IMR-90 (cell line): ENCODE results near the gene CHSY3. TPM values are rescaled to one million over a fixed set of nuclear protein-coding genes. Genes with fewer than 3 reads are reported as not detected.

Experiments
- ATAC-seq: fragments of 200-7000 bp; cut with Tn5 transposase; 2 replicates; pipeline ENCODE4 v1.9.1; 2020; ENCODE audit warnings: low read depth, mild to moderate bottlenecking, moderate library complexity
- BruUV-seq: library from RNA; stranded (reverse); fragments of 400-500 nt; replicated peaks from 2 replicates; lab custom pipeline; 2021; lab: Mats Ljungman, UMichigan
- CTCF ChIA-PET: fragments of 300-600 bp; formaldehyde crosslinking; extraction: SDS; loops from one replicate; lab custom pipeline; 2021; ENCODE audit warnings: antibody characterized with exemption; lab: Yijun Ruan, JAX
- POLR2A ChIA-PET: fragments of 300-600 bp; sonication (Branson Sonifier 250); formaldehyde crosslinking; loops from one replicate; lab custom pipeline; 2022; ENCODE audit warnings: antibody characterized with exemption; ENCODE audit not compliant: unreplicated experiment; lab: Charles Lee
- DNase-seq: peaks from one replicate; pipeline ENCODE4 v3.0.0; 2013
- H2AFZ ChIP-seq: replicated peaks from 2 replicates; pipeline ENCODE3; 2013; ENCODE audit warnings: low read length, mild to moderate bottlenecking; ENCODE audit not compliant: poor library complexity
- H2AK5ac ChIP-seq: 2 replicates; pipeline ENCODE4 v1.6.1; 2013; ENCODE audit warnings: low read depth, low read length, inconsistent platforms
- H2AK9ac ChIP-seq: replicated peaks from 2 replicates; pipeline ENCODE3; 2013; ENCODE audit warnings: mild to moderate bottlenecking, low read depth, low read length, moderate library complexity; ENCODE audit not compliant: poor library complexity
- H2BK120ac ChIP-seq: 2 replicates; pipeline ENCODE4 v1.6.1; 2013; ENCODE audit warnings: low read depth, low read length, inconsistent platforms
- H2BK15ac ChIP-seq: 3 replicates; pipeline ENCODE4 v1.6.1; 2013; ENCODE audit warnings: low read depth, low read length, inconsistent platforms
- H2BK20ac ChIP-seq: 2 replicates; pipeline ENCODE4 v1.6.1; 2013; ENCODE audit warnings: low read depth, mild to moderate bottlenecking, inconsistent platforms, low read length, moderate library complexity
- H2BK5ac ChIP-seq: 2 replicates; pipeline ENCODE4 v1.6.1; 2013; ENCODE audit warnings: mild to moderate bottlenecking, low read depth, low read length, inconsistent platforms; ENCODE audit not compliant: poor library complexity, severe bottlenecking
- H3K14ac ChIP-seq: replicated peaks from 2 replicates; pipeline ENCODE4 v1.6.1; 2013; ENCODE audit warnings: low read depth, low read length, inconsistent platforms
- H3K18ac ChIP-seq: 2 replicates; pipeline ENCODE4 v1.6.1; 2013; ENCODE audit warnings: low read depth, low read length, control low read depth
- H3K23ac ChIP-seq: 2 replicates; pipeline ENCODE4 v1.6.1; 2013; ENCODE audit warnings: low read depth, low read length, inconsistent platforms
- H3K27ac ChIP-seq: 2 replicates; pipeline ENCODE4 v1.5.1; 2013; ENCODE audit warnings: mild to moderate bottlenecking, control low read depth, low read length; ENCODE audit not compliant: insufficient read depth
- H3K27me3 ChIP-seq: 2 replicates; pipeline ENCODE4 v1.6.1; 2013; ENCODE audit warnings: low read length; ENCODE audit not compliant: control insufficient read depth, insufficient read depth
- H3K36me3 ChIP-seq: 2 replicates; pipeline ENCODE4 v1.6.1; 2013; ENCODE audit warnings: low read length, mixed read lengths; ENCODE audit not compliant: control insufficient read depth, insufficient read depth
- H3K4ac ChIP-seq: 2 replicates; pipeline ENCODE4 v1.6.1; 2013; ENCODE audit warnings: low read depth, low read length, inconsistent platforms
- H3K4me1 ChIP-seq: 2 replicates; pipeline ENCODE4 v1.6.1; 2013; ENCODE audit warnings: low read length, mixed read lengths; ENCODE audit not compliant: control insufficient read depth, insufficient read depth
- H3K4me2 ChIP-seq: 2 replicates; pipeline ENCODE4 v1.6.1; 2013; ENCODE audit warnings: low read depth, mild to moderate bottlenecking, control low read depth, low read length, moderate library complexity
- H3K4me3 ChIP-seq: 2 replicates; pipeline ENCODE4 v1.5.1; 2013; ENCODE audit warnings: low read depth, mild to moderate bottlenecking, control low read depth, low read length, moderate library complexity; ENCODE audit not compliant: insufficient read depth
- H3K56ac ChIP-seq: 2 replicates; pipeline ENCODE4 v1.6.1; 2013; ENCODE audit warnings: low read length, inconsistent platforms; ENCODE audit not compliant: insufficient read depth; ENCODE audit errors: extremely low read depth
- H3K79me1 ChIP-seq, 2 experiments: 2 replicates each; pipeline ENCODE4 v1.6.1; 2013; ENCODE audit warnings: low read length in 2 of 2, inconsistent platforms in 1 of 2, low read depth in 1 of 2
- H3K9ac ChIP-seq: 2 replicates; pipeline ENCODE4 v1.6.1; 2013; ENCODE audit warnings: low read depth, low read length, control low read depth
- H3K9me1 ChIP-seq: 2 replicates; pipeline ENCODE4 v1.6.1; 2013; ENCODE audit warnings: low read length, inconsistent platforms; ENCODE audit not compliant: insufficient read depth
- H3K9me3 ChIP-seq: 2 replicates; pipeline ENCODE4 v1.6.1; 2013; ENCODE audit warnings: low read length; ENCODE audit not compliant: control insufficient read depth, insufficient read depth
- H4K20me1 ChIP-seq: 2 replicates; pipeline ENCODE4 v1.6.1; 2013; ENCODE audit warnings: low read length, inconsistent platforms; ENCODE audit not compliant: insufficient read depth
- H4K5ac ChIP-seq: 2 replicates; pipeline ENCODE4 v1.6.1; 2013; ENCODE audit warnings: mild to moderate bottlenecking, low read depth, low read length, control low read depth
- H4K8ac ChIP-seq, 2 experiments: 2 replicates each; pipeline ENCODE4 v1.6.1; 2013; ENCODE audit warnings: low read depth in 2 of 2, low read length in 2 of 2, control low read depth in 1 of 2, inconsistent platforms in 1 of 2
- H4K91ac ChIP-seq: 2 replicates; pipeline ENCODE4 v1.6.1; 2013; ENCODE audit warnings: low read depth, low read length, inconsistent platforms; ENCODE audit not compliant: insufficient read depth
- BHLHE40 ChIP-seq: fragments of 150-350 bp; IDR thresholded peaks from 2 replicates; pipeline ENCODE4 v1.6.1; 2016; ENCODE audit warnings: mild to moderate bottlenecking, low read depth, low read length
- CEBPB ChIP-seq: IDR thresholded peaks from 2 replicates; pipeline ENCODE4 v1.6.1; 2012; ENCODE audit warnings: low read depth, low read length, improper control_type of control experiment
- CHD1 ChIP-seq: IDR thresholded peaks from 2 replicates; pipeline ENCODE4 v1.6.1; 2012; ENCODE audit warnings: low read depth, low read length, improper control_type of control experiment
- FOS ChIP-seq: fragments of 150-350 bp; IDR thresholded peaks from 2 replicates; pipeline ENCODE4 v1.6.1; 2016; ENCODE audit warnings: low read depth, low read length
- MAFK ChIP-seq: IDR thresholded peaks from 2 replicates; pipeline ENCODE4 v1.6.1; 2012; ENCODE audit warnings: low read depth, low read length, improper control_type of control experiment
- MAZ ChIP-seq: IDR thresholded peaks from 2 replicates; pipeline ENCODE4 v1.6.1; 2012; ENCODE audit warnings: low read depth, mild to moderate bottlenecking, low read length, improper control_type of control experiment, moderate library complexity, borderline replicate concordance
- MXI1 ChIP-seq: IDR thresholded peaks from 2 replicates; pipeline ENCODE4 v1.6.1; 2012; ENCODE audit warnings: low read depth, mild to moderate bottlenecking, low read length, moderate library complexity, borderline replicate concordance
- NFE2L2 ChIP-seq: fragments of 150-350 bp; IDR thresholded peaks from 2 replicates; pipeline ENCODE4 v1.6.1; 2016; ENCODE audit warnings: low read depth, mild to moderate bottlenecking, low read length
- POLR2A ChIP-seq: IDR thresholded peaks from 2 replicates; pipeline ENCODE4 v1.6.1; 2012; ENCODE audit warnings: mild to moderate bottlenecking, low read depth, low read length
- RAD21 ChIP-seq: IDR thresholded peaks from 2 replicates; pipeline ENCODE4 v1.6.1; 2012; ENCODE audit warnings: low read length, improper control_type of control experiment
- RCOR1 ChIP-seq: IDR thresholded peaks from 2 replicates; pipeline ENCODE4 v1.6.1; 2012; ENCODE audit warnings: mild to moderate bottlenecking, low read length, improper control_type of control experiment; ENCODE audit not compliant: insufficient replicate concordance
- RFX5 ChIP-seq: IDR thresholded peaks from 2 replicates; pipeline ENCODE4 v1.8.0; 2012; ENCODE audit warnings: low read depth, mild to moderate bottlenecking, low read length, moderate library complexity
- SMC3 ChIP-seq: fragments of 150-350 bp; IDR thresholded peaks from 2 replicates; pipeline ENCODE4 v1.6.1; 2016; ENCODE audit warnings: low read depth, mild to moderate bottlenecking, antibody characterized with exemption, low read length, moderate library complexity
- WGBS, 2 experiments: methylation state at CpG; one replicate each; pipeline versions ENCODE4 v1.1.5 to v1.1.7; 2013; ENCODE audit warnings: missing lambda C conversion rate in 2 of 2; ENCODE audit not compliant: insufficient read length in 1 of 2; ENCODE audit errors: extremely low coverage in 2 of 2; 5-methylcytosine and 5-hydroxymethylcytosine counted together
- dilution Hi-C: fragments of 300-500 bp; cut with HindIII; formaldehyde crosslinking; loops from one replicate; pipeline ENCODE4 v1.14.3; 2018; ENCODE audit warnings: low sequenced_read_pairs; ENCODE audit not compliant: unreplicated experiment
- in situ Hi-C: fragments of 300-500 bp; cut with MboI; formaldehyde crosslinking; loops from 3 replicates; pipeline ENCODE4 v1.14.3; 2019; ENCODE audit warnings: low sequenced_read_pairs, inconsistent platforms, mixed read lengths
- intact Hi-C: fragments of 100-400 bp; cut with micrococcal nuclease; formaldehyde crosslinking; loops from 2 replicates; pipeline ENCODE4 v1.10.0; 2022
- polyA plus RNA-seq, 3 experiments: library from polyadenylated mRNA; depleted of rRNA; stranded (reverse); fragments of >200 nt; gene quantifications; 2 replicates each; pipeline ENCODE4 v1.2.3, GENCODE V29; 2012; ENCODE audit warnings: low replicate concordance in 1 of 3
- total RNA-seq: library from RNA; depleted of rRNA; stranded (reverse); fragments of >200 nt; gene quantifications from 2 replicates; pipeline ENCODE4 v1.2.3, GENCODE V29; 2012
- TF ChIP-seq, protein P1 (sequence below): fragments of 150-350 bp; IDR thresholded peaks from 2 replicates; pipeline ENCODE4 v1.6.1; 2016; ENCODE audit warnings: low read depth, mild to moderate bottlenecking, low read length, moderate library complexity, borderline replicate concordance
- TF ChIP-seq, protein P2 (sequence below): fragments of 150-350 bp; IDR thresholded peaks from 2 replicates; pipeline ENCODE4 v1.6.1; 2017; ENCODE audit warnings: mild to moderate bottlenecking, antibody characterized with exemption, low read length, low read depth
- TF ChIP-seq, protein P3 (sequence below): conservative IDR thresholded peaks from 2 replicates; pipeline ENCODE4 v1.5.1; 2012; ENCODE audit warnings: mild to moderate bottlenecking, low read depth, low read length, improper control_type of control experiment

CHSY3 gene
- total and polyA plus RNA-seq, 2 of the 4 experiments (the other 2 are of a cell fraction), result 0.62 to 1.3 TPM

DNA sequence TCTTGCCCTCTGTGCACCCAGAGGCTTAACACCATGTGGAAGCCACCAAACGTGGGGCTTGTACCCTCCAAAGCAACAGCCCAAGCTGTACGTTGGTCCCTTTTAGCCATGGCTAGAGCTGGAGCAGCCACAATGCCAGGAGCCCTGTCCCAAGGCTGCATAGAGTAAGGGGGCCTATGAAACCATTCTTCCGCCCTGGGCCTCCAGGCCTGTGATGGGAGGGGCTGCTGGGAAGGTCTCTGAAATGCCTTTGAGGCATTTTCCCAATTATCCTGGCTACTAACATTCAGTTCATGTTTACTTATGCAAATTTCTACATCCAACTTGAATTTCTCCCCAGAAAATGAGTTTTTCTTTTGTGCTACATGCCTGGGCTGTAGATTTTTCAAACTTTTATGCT, 33.8 kb downstream of the CHSY3 start:
- POLR2A ChIA-PET, result interaction anchor here (0.6 kb wide), 1 partner anchor 1161 kb away, joined by 3 read pairs; no protein-coding TSS in a partner anchor
- BruUV-seq, result no TSS peak

More for the DNA sequence above, 33.8 kb downstream of the CHSY3 start:
- dilution Hi-C loops (no loop called here), intact Hi-C loops (no loop called here), in situ Hi-C loops (no loop called here)
- no peak overlapping the region for H4K91ac ChIP-seq
- no peak overlapping the region for H3K9ac ChIP-seq
- no peak overlapping the region for H3K4me2 ChIP-seq
- ATAC-seq (no peak), DNase-seq (no peak)
- no peak overlapping the region for H4K8ac ChIP-seq
- no peak overlapping the region for H4K5ac ChIP-seq
- H3K27ac ChIP-seq, result no peak overlapping the region
- CTCF ChIA-PET, result no interaction called here
- H2AK9ac ChIP-seq, result no peak overlapping the region
- H3K56ac ChIP-seq, result no peak overlapping the region
- no peaks in the 10 kb centered on the region for H3K4me1 ChIP-seq
- no peak overlapping the region for H2BK15ac ChIP-seq
- H3K79me1 ChIP-seq, result no peaks in the 10 kb centered on the region
- H4K20me1 ChIP-seq, result no peaks in the 10 kb centered on the region
- H3K14ac ChIP-seq, result no peak overlapping the region
- no peak overlapping the region for H2BK120ac ChIP-seq
- H3K9me3 ChIP-seq, result no peaks in the 10 kb centered on the region
- no peaks in the 10 kb centered on the region for H3K9me1 ChIP-seq
- no peak overlapping the region for H3K23ac ChIP-seq
- H3K36me3 ChIP-seq, result no peaks in the 10 kb centered on the region
- no peak overlapping the region for H2AFZ ChIP-seq
- WGBS, 2 experiments, result no CpG with 5 or more reads among the region's 3 CpGs
- H3K4ac ChIP-seq, result no peak overlapping the region
- no peak for TF ChIP-seq RAD21
- TF ChIP-seq POLR2A, result no peak
- TF ChIP-seq MAFK, result no peak
- TF ChIP-seq NFE2L2, result no peak
- TF ChIP-seq, protein P1, sequence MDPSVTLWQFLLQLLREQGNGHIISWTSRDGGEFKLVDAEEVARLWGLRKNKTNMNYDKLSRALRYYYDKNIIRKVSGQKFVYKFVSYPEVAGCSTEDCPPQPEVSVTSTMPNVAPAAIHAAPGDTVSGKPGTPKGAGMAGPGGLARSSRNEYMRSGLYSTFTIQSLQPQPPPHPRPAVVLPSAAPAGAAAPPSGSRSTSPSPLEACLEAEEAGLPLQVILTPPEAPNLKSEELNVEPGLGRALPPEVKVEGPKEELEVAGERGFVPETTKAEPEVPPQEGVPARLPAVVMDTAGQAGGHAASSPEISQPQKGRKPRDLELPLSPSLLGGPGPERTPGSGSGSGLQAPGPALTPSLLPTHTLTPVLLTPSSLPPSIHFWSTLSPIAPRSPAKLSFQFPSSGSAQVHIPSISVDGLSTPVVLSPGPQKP, result no peak
- no peak for TF ChIP-seq FOS
- TF ChIP-seq CEBPB, result no peak
- no peak for TF ChIP-seq CHD1
- TF ChIP-seq, protein P2, sequence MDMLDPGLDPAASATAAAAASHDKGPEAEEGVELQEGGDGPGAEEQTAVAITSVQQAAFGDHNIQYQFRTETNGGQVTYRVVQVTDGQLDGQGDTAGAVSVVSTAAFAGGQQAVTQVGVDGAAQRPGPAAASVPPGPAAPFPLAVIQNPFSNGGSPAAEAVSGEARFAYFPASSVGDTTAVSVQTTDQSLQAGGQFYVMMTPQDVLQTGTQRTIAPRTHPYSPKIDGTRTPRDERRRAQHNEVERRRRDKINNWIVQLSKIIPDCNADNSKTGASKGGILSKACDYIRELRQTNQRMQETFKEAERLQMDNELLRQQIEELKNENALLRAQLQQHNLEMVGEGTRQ, result no peak
- no peak for TF ChIP-seq MXI1
- no peak for TF ChIP-seq SMC3
- TF ChIP-seq, protein P3, sequence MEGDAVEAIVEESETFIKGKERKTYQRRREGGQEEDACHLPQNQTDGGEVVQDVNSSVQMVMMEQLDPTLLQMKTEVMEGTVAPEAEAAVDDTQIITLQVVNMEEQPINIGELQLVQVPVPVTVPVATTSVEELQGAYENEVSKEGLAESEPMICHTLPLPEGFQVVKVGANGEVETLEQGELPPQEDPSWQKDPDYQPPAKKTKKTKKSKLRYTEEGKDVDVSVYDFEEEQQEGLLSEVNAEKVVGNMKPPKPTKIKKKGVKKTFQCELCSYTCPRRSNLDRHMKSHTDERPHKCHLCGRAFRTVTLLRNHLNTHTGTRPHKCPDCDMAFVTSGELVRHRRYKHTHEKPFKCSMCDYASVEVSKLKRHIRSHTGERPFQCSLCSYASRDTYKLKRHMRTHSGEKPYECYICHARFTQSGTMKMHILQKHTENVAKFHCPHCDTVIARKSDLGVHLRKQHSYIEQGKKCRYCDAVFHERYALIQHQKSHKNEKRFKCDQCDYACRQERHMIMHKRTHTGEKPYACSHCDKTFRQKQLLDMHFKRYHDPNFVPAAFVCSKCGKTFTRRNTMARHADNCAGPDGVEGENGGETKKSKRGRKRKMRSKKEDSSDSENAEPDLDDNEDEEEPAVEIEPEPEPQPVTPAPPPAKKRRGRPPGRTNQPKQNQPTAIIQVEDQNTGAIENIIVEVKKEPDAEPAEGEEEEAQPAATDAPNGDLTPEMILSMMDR, result no peak
- no peak for TF ChIP-seq RCOR1
- TF ChIP-seq MAZ, result no peak
- TF ChIP-seq BHLHE40, result no peak
- no peak for TF ChIP-seq RFX5
- no peak overlapping the region for H2BK20ac ChIP-seq
- H3K27me3 ChIP-seq, result no peaks in the 10 kb centered on the region
- no peak overlapping the region for H2BK5ac ChIP-seq
- no peak overlapping the region for H3K4me3 ChIP-seq
- H2AK5ac ChIP-seq, result no peak overlapping the region
- H3K18ac ChIP-seq, result no peak overlapping the region
